ENCODE measurements around the gene SCLY.

The SCLY gene

DNA sequence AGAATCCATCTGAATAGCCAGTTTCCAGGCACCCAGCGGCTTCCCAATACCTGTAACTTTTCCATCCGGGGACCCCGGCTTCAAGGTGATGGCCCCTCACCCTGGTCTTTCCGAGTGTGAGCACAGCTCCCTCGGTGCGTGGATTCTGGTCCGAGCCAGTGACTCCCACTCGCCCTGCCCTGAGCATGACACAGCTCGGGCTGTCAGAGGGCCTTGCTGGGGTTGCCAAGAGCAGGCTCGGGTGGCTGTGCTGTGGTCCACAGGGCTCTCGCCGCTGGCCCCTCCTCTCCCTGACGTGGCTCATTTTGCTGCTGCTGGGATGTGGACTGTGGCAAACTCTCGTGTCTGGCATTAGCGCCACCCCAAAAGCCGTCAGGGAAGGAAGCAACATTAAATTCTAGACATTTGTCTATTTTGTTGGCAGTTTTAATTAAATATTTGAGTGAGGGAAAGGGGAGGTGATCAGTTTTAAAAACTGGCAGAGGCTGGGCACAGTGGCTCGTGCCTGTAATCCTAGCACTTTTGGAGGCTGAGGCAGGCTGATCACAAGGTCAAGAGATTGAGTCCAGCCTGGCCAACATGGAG, 33.7 kb downstream of the SCLY start:
- DNase-seq (ENCODE audit: extremely low spot score, insufficient read length, low read depth) (no peak), FAIRE-seq (no peak)

DNA sequence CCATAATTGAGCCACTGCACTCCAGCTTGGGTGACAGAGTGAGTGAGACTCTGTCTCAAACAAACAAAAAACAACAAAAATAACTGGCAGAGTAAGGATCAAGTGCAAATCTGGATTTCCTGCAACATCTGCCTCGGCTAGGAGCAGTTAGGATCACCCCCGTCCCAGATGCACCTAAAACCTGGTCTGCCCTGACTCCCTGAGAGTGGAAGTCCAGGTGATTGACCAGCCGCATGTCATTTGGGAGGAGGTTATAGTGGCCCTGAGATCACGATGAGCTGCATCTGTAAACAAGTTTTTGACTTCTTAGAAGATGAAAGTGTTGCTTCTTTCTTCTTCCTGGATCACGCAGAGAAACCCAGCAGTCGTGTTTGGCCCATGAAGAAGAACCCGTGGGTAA, 34.3 kb downstream of the SCLY start:
- DNase-seq (ENCODE audit: extremely low spot score, insufficient read length, low read depth): no peak
- no peak for FAIRE-seq

DNA sequence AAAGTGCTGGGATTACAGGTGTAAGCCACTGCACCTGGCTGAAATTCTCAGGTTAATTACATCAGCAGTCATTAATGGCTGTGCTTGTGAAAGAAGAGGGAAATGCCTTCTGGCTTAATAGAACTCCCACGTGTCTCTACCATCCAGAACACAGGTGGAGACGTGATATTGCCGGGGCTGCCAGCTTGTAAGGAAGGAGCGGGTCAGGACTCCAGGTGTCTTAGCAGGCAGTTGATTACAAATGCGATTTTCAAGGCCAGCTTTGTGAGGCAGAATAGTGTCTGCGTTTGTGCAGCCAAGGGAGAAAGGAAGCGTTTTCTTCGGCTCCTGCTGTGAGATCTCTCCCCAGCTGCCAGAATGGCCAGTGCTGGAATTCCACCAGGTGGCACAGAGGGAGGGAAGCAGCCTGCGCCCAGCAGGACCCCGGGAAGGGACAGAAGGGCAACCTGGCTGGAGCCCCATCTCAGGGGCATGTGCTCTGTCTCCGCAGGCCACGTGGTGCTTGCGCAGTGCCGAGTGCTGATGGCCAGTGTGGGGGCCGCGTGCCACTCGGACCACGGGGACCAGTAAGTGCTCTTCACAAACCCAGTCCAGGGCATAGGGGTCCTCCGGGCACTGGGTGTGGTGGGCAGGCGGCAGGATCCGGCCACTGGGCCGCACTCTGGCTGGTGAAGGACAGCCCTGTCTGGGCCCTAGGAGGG, 35.7 kb downstream of the SCLY start:
- no peak for DNase-seq (ENCODE audit: extremely low spot score, insufficient read length, low read depth)
- FAIRE-seq: no peak

DNA sequence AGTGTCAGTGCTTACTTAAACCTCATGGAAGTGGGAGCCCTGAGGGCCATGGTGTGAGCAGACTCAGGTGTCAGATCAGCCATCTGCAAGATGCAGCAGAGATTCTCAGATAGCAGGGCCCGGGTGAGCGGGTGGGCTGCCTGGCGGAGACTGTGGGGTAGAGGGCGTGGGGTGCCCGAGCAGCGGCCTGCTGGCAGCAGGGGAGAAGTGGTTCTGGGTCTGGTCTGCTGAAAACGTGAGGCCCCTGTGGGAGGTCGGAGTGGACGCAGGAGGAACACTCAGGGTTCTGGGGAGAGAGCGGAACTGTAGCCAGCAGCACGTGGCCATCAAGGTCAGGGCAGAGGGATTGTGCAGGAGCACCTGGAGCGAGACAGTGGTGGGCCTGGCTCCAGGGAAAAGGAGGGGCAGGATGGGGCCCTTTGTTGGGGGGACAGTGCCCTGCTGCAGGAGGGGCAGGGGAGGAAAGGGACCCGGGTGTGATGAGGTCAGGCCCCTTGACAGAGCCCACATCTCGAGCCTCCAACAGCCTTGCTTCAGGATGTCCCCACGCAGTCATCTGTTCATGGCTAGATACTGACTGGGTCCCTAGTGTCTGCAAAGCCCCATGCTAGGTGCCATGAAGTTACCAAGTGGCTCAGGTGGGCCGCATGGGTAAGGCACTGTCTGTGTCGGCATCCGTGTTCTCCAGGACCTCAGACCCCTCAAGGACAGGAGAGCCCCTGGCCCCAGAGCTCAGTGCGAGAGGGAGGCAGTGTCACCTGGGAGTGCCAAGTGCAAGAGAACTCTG, 36.6 kb downstream of the SCLY start:
- DNase-seq (ENCODE audit: extremely low spot score, insufficient read length, low read depth) (no peak), FAIRE-seq (no peak)

DNA sequence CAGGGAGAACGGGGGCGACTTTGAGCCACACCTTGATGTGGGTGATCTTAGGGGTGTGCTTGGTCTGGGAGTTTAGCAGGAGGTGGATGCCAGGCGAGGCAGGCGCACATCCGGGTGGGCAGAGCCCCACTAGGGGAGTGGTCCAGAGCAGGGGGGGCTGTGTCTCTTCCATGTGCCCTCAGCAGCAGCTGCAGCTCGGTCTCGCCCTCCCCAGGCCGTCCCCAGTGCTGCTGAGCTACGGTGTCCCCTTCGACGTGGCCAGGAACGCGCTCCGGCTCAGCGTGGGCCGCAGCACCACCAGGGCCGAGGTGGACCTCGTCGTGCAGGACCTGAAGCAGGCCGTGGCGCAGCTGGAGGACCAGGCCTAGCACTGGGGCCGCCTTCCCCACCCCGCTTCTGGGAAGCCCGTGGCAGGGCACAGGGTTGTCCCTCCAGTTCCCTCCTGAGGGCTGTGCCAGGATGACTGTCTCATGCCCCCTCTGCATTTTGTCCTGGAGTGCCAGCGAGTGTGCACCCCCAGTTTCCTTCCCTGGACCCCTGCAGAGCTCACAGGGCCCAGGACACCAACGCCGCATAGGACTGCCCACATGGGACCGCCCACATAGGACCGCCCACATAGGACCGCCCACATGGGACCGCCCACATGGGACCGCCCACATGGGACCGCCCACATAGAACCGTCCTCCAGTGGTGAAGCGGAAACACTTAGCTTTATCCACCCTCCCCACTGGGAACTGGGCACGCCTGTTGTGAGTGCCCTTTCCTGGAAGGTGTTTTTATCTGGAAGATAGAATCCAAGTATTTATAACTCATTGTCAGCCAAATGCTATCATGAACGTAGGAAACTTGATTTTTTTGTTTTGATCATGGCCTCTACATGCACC, 37.4 kb downstream of the SCLY start:
- DNase-seq (ENCODE audit: extremely low spot score, insufficient read length, low read depth) (peak; percentile 90), FAIRE-seq (peak; percentile 98)

DNA sequence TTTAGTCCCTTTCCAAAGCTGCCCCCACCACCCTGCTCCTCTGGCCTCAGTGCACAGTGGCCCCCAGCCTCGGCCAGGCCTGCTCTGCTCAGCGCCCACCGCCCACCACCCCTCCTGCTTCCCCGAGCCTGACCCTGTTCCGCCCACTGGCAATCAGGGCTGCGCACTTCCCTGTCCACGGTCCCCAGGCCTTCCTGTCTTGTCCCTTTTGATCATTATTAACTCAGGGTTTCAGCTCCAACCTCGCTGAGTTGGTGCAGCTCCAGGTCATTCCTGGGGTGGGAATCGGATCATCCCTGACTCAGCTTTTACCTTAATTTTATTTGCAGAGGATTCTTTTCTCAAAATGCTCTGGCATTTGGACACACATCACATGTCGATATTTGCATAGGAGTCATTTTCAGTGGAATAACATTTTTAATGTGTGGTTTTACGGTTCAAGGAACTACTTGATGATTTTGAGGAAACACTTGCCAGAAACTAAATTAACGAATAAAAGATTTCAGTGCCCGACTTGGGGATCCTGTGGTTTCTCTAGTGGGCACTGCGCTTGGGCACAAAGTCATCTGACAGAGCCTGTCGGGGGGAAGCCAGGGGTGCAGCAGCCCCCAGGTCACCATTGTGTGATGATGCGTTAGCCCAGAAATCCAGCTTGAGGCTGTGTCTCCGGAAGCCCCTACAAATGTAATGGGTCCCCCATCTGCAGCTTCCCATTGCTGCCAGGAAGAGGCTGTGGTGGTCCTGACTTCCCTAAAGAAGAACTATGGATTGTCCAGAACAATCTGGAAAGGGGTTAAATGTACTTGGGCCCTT, 38.3 kb downstream of the SCLY start:
- DNase-seq (ENCODE audit: extremely low spot score, insufficient read length, low read depth) (no peak), FAIRE-seq (no peak)

DNA sequence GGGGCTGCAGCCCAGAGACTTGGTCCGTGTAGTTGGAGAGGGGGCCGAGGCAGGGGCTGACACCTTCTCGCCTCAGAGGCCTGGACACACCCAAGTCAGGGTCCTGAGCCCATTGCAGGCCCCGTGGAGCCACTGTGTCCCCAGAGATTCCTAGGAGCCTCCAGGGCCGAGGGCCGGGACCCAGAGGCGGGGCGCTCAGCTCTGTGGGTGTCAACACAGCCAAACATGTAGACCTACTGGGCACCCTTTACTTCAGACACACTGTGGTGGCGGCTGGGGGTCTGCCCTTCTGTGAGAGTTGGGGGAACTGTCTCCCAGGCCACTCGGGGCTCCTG, 38.9 kb downstream of the SCLY start:
- FAIRE-seq: no peak
- no peak for DNase-seq (ENCODE audit: extremely low spot score, insufficient read length, low read depth)

DNA sequence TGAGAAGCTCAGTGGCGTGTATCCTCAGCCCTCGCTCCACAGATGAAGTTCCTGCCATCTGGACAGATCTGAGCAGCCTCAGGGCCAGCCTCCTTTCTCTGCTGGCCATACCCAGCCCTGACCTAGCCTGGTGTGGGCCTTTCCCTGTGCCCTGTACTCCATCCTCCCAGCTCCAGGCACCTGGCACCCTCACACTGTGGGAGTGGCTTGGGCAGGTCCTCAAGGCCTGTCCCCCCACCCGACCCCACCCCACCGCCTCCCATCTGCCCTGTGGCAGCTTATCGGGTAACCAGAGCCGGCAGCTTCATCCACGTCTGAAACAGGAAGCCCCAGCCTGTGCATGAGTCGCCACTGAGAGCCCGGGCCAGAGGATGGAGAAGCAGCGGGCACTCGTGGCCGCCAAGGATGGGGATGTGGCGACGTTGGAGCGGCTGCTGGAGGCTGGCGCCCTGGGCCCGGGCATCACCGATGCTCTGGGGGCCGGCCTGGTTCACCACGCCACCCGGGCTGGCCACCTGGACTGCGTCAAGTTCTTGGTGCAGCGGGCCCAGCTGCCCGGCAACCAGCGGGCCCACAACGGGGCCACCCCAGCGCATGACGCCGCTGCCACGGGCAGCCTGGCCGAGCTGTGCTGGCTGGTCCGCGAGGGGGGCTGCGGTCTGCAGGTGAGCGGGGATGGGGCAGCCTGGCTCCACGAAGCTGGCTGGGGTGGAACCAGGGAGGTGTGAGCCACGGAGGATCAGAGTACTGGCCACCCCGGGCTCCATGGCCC, 39.4 kb downstream of the SCLY start, which contains the start of gene ESPNL:
Gene ESPNL (plus strand): TSS at position 292 of the 772 bp plus-strand sequence. CDS start 80 bp downstream, at position 372.
- FAIRE-seq: no peak
- DNase-seq (ENCODE audit: extremely low spot score, insufficient read length, low read depth): no peak

DNA sequence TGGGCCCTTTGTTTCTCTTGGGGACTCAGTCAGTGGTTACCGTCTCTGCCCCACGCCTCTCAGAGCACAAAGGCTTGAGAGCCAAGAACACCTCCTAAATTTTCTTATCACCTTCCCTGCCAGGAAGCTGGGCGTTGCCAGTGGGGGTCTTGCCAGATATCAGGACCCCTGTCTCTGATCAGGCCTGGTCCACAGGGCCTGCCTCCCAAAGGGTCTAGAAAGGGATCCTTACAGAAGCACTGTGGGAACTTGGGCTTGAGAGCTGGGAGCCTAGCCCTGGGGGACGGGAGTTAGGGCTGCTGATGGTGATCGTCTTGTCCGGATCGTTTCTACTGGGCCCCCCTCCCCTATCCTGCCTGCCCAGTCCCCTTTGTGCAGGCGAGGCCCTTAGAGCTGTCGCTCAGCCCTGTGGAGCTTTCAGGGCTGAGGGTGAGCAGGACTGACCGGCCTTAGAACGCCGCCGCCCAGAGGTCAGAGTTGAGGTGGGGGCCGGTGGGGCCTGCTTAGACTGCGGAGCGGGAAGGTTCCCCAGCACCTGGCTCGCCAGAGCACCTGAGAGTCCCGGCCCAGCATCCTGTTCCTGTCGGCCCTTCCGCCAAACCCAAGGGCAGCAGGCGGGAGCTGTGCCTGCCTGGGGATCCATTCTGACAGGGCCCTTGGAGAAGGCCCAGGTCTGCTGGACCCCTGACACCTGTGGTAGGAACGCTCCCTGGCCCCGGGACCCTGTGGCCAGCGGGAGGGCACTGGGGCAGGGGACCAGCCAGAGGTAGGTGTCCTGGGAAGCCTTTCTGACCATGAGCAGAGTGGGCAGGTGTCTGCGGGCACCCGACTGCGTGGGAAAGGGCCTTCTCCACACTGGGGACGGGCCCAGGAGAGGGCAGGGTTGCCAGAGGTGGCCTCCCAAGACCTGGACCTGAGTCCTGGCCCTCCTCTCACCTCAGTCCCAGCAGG, 40.3 kb downstream of the SCLY start:
- no peak for FAIRE-seq

DNA sequence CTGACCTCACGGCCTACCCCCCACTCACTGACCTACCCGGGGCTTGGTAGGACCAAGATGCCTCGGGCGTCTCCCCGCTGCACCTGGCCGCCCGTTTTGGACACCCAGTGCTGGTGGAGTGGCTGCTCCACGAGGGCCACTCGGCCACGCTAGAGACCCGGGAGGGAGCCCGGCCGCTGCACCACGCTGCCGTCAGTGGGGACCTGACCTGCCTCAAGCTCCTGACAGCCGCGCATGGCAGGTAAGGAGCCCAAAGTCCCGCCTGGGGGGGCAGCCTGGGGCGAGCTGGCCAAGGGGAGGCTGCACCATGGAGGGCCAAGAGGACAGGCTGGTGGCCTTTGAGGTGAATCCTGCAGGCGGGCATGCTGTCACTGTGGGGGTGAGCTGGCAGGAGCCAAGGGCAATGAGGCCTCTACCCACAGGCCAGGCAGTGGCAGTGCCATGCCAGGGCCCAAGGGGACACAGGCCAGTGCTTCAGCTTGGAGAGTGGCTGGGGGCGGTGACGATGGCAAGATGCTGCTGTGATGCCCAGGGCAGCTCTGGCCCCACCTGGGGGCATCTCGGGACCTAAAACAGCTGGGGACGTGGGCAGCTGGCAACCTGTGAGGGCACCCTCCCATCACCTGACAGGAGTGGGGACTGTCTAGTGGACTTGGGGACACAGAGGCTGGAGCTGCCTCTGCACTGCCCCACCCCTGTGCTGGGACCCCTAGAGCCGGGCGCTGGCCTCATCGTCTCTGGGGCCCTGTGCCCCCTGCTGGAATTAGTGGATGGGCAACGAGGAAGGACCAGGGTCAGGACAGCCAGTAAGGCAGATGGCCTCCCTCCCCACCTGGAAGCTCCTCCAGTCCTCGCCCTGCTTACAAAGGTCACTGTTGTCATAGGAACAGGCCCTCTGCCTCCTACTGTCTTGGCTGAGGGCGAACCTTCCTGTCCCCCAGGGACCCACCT, 41.4 kb downstream of the SCLY start:
- FAIRE-seq (no peak), DNase-seq (ENCODE audit: extremely low spot score, insufficient read length, low read depth) (no peak)

More for the DNA sequence above, 40.3 kb downstream of the SCLY start:
- DNase-seq (ENCODE audit: extremely low spot score, insufficient read length, low read depth): no peak

DNA sequence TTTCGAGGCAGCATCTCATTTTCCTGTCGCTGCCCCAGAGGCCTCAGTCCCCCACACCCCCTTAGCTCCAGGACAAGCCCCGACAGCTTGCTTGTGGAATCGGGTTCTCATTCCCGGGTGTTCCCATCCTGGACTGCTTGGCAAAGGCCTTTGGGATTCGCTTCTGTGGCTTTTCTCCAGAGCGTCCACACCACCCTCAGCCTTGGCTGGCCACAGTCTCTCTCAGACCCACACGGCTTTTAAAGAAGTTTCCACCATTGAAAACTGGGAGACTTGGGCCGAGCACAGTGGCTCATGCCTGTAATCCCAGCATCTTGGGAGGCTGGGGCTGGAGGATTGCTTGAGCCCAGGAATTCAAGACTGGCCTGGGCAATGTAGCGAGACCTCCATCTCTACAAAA, 42.1 kb downstream of the SCLY start:
- FAIRE-seq (no peak), DNase-seq (ENCODE audit: extremely low spot score, insufficient read length, low read depth) (no peak)

DNA sequence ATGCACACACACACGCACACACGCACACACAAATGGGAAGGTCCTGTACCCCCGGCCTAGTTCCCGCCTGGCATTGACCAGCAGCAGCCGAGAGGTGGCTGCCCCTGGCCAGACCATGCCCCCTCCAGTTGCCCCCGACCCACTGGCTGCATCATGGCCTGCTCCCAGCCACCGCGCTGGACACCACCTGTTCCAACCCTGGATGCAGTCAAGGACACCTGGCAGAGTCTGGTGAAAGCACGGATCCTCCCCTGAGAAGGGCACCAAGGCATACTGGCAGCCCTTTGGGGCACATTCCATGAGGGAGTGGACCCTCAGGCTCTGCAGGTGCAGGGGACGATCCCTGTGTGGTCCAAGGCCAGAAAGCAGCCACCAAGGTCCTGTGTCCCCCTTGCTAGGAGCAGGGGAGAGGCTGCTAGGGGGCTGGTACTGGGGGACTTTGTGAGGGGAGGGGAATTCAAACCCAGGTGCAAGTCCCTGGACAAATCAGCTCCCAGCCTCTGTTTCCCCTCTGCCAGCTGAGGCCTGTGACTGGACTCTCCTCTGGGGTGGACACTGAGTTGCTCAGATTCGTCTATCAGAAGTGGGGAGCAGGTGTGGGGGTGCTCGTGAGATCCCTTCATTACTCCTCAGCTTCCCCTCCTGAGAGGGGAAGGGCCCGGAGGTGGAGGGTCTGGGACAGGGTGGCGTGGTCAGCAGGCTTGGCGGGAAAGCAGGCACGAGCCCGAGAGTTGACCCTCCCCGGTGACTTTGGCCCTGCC, 42.8 kb downstream of the SCLY start:
- DNase-seq (ENCODE audit: extremely low spot score, insufficient read length, low read depth): no peak
- no peak for FAIRE-seq

DNA sequence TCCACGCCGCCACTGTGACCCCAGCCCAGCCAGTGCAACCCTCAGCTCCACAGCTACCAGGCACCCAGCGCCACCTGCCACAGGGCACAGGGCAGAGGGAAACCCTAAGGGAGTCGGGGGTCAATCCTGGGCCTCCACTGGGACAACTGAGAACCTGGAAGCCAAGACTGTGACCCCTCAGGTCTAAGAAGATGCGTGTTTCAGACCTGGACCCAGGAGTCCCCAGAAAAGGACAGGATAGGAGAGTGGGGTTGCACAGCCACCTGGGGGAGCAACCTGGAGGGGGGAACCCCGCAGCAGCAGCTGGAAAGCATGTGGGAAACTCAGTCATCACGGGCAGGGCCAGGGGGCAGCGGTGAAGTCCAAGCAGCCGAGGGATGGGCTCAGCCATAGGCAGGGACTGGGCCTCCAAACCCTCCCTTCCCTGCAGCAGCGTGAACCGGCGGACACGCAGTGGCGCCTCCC, 43.5 kb downstream of the SCLY start:
- no peak for FAIRE-seq
- no peak for DNase-seq (ENCODE audit: extremely low spot score, insufficient read length, low read depth)

DNA sequence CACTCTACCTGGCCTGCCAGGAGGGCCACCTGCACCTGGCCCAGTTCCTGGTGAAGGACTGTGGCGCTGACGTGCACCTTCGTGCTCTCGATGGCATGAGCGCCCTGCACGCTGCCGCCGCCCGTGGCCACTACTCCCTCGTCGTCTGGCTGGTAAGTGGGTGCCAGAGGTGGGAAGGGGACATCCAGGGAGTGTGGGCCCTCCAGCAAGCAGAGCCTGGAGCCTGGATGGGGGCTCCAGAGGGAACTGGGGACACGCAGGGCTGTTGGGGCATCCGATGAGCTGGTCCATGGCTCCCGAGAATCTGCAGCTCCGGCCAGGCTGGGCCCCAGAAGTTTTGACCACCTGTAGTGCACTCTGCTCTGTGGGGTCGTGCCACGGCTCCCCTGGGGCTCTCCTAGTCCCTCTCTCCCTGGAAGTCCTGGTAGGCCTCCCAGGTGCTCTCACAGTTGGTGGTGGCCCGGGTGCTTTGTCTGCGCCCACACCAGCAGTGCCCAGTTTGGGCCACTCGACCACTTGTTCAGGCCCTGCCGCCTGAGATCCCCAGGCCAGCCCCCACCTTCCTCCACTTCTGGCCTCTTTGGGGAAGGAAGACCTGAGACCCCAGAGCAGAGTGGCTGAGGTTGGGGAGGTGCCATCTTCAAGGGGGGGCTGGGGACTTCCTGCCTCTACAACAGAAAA, 44.0 kb downstream of the SCLY start:
- no peak for FAIRE-seq

More for the DNA sequence above, 44.0 kb downstream of the SCLY start:
- no peak for DNase-seq (ENCODE audit: extremely low spot score, insufficient read length, low read depth)

Measured in GM18507 (cell line).